ENCODE results near the gene REM1. TPM values are rescaled to one million over a fixed set of nuclear protein-coding genes. Genes with fewer than 3 reads are reported as not detected.

The REM1 gene
- total RNA-seq, 1 experiment from 2014 or later: not detected

DNA sequence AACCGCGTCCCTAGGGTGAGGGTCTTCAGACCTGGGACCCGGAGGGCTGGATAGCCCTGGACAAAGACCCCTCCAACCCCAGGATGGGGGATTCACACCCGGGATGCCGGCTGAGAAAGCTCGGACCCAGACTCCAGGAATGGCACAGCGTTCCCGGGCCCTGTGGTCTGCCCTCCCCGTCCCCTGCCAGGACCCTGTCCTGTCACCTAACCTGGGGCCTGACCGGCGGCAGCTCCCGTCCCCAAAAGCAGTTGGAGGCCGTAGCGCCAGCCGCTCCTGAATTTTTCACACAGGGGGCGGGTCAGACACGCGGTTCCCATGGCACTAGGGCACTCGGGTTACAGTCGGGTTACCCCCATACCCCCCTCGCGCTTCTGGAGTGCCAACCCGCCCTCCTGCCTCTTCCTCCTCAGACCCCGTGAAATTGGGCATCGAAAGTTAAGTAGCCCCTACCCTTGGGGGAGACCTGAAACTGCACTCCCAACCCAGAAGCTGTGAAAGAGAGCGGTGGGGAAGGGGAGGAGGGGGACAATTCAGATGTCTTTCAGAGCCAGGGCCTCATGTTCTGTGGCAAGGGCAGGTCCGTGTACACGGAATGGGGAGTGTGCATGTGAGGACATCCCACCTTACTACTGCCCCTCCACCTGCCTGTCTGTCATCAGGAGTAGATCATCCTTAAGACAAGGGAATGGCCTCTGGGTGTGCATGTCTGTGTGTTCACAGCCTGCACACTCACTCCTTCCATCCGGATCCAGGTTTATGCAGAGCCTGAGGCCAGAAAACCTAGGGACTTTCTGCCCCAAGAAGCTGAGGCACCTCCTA lies 595 bp downstream of the REM1 start:
- Histone ChIP-seq H3K4me3 (ENCODE audit: low read depth in 2 of 2, low read length in 2 of 2) (peak overlapping the region; percentile 32 to 46), H3K4me1 (ENCODE audit: control insufficient read depth, insufficient read depth, low read length) (peaks cover 12% of the 10 kb centered on the region; the same call in 1 of the 2 replicates), H3K27me3 (ENCODE audit: control insufficient read depth, insufficient read depth, low read length) (0 out of 2 replicates have a peak, but pooled peaks cover 2% of the 10 kb centered on the region), H3K9me3 (ENCODE audit: control insufficient read depth, insufficient read depth, low read depth, low read length) (no peaks in the 10 kb centered on the region), H3K36me3 (ENCODE audit: control insufficient read depth, insufficient read depth, low read length) (no peaks in the 10 kb centered on the region), H3K27ac (ENCODE audit: low read length) (no peak overlapping the region)
- intact Hi-C loops (cut with micrococcal nuclease; ENCODE audit: unreplicated experiment): no loop called here
- ChIA-PET POLR2A (interaction anchor here (0.6 to 0.8 kb wide), 2 partner anchors 33 to 153 kb away, joined by 3 to 9 read pairs; no protein-coding TSS in a partner anchor), CTCF (interaction anchor here (0.5 to 3.9 kb wide), 2 partner anchors 27 to 216 kb away, joined by 3 to 21 read pairs; no protein-coding TSS in a partner anchor)
- no TSS peak for BruUV-seq (replicated peaks)
- no peak for DNase-seq (ENCODE audit: low read depth, low spot score)
- peak; percentile 62 for ATAC-seq
- in situ Hi-C loops (cut with HindIII; ENCODE audit: low pct_unique_long_range_greater_than_20kb, low sequenced_read_pairs): no loop called here
- TF ChIP-seq SIN3A (IDR thresholded peaks at IDR 0.05; ENCODE audit: borderline replicate concordance, insufficient read depth, low read depth, low read length): no peak
- TF ChIP-seq TCF7L2 (IDR thresholded peaks at IDR 0.05; ENCODE audit: low read depth, low read length): no peak
- TF ChIP-seq, protein P1, sequence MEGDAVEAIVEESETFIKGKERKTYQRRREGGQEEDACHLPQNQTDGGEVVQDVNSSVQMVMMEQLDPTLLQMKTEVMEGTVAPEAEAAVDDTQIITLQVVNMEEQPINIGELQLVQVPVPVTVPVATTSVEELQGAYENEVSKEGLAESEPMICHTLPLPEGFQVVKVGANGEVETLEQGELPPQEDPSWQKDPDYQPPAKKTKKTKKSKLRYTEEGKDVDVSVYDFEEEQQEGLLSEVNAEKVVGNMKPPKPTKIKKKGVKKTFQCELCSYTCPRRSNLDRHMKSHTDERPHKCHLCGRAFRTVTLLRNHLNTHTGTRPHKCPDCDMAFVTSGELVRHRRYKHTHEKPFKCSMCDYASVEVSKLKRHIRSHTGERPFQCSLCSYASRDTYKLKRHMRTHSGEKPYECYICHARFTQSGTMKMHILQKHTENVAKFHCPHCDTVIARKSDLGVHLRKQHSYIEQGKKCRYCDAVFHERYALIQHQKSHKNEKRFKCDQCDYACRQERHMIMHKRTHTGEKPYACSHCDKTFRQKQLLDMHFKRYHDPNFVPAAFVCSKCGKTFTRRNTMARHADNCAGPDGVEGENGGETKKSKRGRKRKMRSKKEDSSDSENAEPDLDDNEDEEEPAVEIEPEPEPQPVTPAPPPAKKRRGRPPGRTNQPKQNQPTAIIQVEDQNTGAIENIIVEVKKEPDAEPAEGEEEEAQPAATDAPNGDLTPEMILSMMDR (IDR thresholded peaks at IDR 0.05): no peak
- TF ChIP-seq, protein P2, sequence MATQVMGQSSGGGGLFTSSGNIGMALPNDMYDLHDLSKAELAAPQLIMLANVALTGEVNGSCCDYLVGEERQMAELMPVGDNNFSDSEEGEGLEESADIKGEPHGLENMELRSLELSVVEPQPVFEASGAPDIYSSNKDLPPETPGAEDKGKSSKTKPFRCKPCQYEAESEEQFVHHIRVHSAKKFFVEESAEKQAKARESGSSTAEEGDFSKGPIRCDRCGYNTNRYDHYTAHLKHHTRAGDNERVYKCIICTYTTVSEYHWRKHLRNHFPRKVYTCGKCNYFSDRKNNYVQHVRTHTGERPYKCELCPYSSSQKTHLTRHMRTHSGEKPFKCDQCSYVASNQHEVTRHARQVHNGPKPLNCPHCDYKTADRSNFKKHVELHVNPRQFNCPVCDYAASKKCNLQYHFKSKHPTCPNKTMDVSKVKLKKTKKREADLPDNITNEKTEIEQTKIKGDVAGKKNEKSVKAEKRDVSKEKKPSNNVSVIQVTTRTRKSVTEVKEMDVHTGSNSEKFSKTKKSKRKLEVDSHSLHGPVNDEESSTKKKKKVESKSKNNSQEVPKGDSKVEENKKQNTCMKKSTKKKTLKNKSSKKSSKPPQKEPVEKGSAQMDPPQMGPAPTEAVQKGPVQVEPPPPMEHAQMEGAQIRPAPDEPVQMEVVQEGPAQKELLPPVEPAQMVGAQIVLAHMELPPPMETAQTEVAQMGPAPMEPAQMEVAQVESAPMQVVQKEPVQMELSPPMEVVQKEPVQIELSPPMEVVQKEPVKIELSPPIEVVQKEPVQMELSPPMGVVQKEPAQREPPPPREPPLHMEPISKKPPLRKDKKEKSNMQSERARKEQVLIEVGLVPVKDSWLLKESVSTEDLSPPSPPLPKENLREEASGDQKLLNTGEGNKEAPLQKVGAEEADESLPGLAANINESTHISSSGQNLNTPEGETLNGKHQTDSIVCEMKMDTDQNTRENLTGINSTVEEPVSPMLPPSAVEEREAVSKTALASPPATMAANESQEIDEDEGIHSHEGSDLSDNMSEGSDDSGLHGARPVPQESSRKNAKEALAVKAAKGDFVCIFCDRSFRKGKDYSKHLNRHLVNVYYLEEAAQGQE (IDR thresholded peaks at IDR 0.05; ENCODE audit: insufficient read depth in 1 of 2, low read depth in 2 of 2, low read length in 1 of 2): no peak
- no peak for TF ChIP-seq POLR2AphosphoS5 (IDR thresholded peaks at IDR 0.05; ENCODE audit: low read depth, low read length)

DNA sequence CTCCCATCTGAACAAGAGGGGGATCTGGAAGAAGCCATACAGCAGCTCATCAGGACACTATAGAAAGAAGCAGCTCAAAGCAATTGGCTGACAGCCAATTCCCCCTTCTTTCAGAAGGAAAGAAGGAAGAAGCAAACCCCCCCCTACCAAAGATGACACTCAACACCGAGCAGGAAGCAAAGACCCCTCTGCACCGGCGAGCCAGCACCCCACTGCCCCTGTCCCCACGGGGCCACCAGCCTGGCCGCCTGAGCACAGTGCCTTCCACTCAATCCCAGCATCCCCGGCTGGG lies 1.2 kb downstream of the REM1 start:
- Histone ChIP-seq H3K4me3 (ENCODE audit: low read depth in 2 of 2, low read length in 2 of 2) (no peak overlapping the region), H3K36me3 (ENCODE audit: control insufficient read depth, insufficient read depth, low read length) (no peaks in the 10 kb centered on the region), H3K27me3 (ENCODE audit: control insufficient read depth, insufficient read depth, low read length) (0 out of 2 replicates have a peak, but pooled peaks cover 2% of the 10 kb centered on the region), H3K9me3 (ENCODE audit: control insufficient read depth, insufficient read depth, low read depth, low read length) (no peaks in the 10 kb centered on the region), H3K27ac (ENCODE audit: low read length) (no peak overlapping the region), H3K4me1 (ENCODE audit: control insufficient read depth, insufficient read depth, low read length) (peaks cover 12% of the 10 kb centered on the region; the same call in 1 of the 2 replicates)
- DNase-seq (ENCODE audit: low read depth, low spot score) (no peak), ATAC-seq (no peak)
- ChIA-PET POLR2A (interaction anchor here (0.8 kb wide), 1 partner anchor 33 kb away, joined by 9 read pairs; no protein-coding TSS in a partner anchor), CTCF (interaction anchor here (0.5 to 3.9 kb wide), 2 partner anchors 27 to 217 kb away, joined by 3 to 21 read pairs; no protein-coding TSS in a partner anchor)
- no peak for TF ChIP-seq TCF7L2 (IDR thresholded peaks at IDR 0.05; ENCODE audit: low read depth, low read length)
- TF ChIP-seq, protein P1 (IDR thresholded peaks at IDR 0.05): no peak
- TF ChIP-seq, protein P2 (IDR thresholded peaks at IDR 0.05; ENCODE audit: insufficient read depth in 1 of 2, low read depth in 2 of 2, low read length in 1 of 2): no peak
- no peak for TF ChIP-seq SIN3A (IDR thresholded peaks at IDR 0.05; ENCODE audit: borderline replicate concordance, insufficient read depth, low read depth, low read length)
- no peak for TF ChIP-seq POLR2AphosphoS5 (IDR thresholded peaks at IDR 0.05; ENCODE audit: low read depth, low read length)
- BruUV-seq (replicated peaks): no TSS peak
- in situ Hi-C loops (cut with HindIII; ENCODE audit: low pct_unique_long_range_greater_than_20kb, low sequenced_read_pairs): no loop called here
- intact Hi-C loops (cut with micrococcal nuclease; ENCODE audit: unreplicated experiment): no loop called here

Measured in Panc1 (cell line).